Skeletal muscle tissue (tissue), 4 donors: ENCODE data around the gene EXOC3L1. TPM values are rescaled to one million over a fixed set of nuclear protein-coding genes. Genes with fewer than 3 reads are reported as not detected.

ENCODE experiments used
- H3K27ac ChIP-seq: one replicate; pipeline ENCODE4 v1.7.0; 2013; ENCODE audit warnings: mild to moderate bottlenecking, low read depth, low read length, inconsistent platforms
- H3K27me3 ChIP-seq, 3 donors: one replicate each; pipeline ENCODE4 v1.7.0; 2013; ENCODE audit warnings: low read length in 3 of 3; ENCODE audit not compliant: control insufficient read depth in 3 of 3, insufficient read depth in 3 of 3
- H3K36me3 ChIP-seq, 3 donors: one replicate each; pipeline ENCODE4 v1.7.0; 2013; ENCODE audit warnings: low read length in 3 of 3; ENCODE audit not compliant: control insufficient read depth in 3 of 3, insufficient read depth in 3 of 3
- H3K4me1 ChIP-seq, 3 donors: one replicate each; pipeline ENCODE4 v1.7.0; 2013; ENCODE audit warnings: low read length in 3 of 3, mild to moderate bottlenecking in 3 of 3; ENCODE audit not compliant: control insufficient read depth in 3 of 3, insufficient read depth in 3 of 3
- H3K4me3 ChIP-seq, 3 donors: one replicate each; pipeline ENCODE4 v1.7.0; 2013; ENCODE audit warnings: low read length in 3 of 3
- H3K9ac ChIP-seq, 3 donors: one replicate each; pipeline ENCODE4 v1.7.0; 2013; ENCODE audit warnings: low read length in 3 of 3, mild to moderate bottlenecking in 3 of 3, moderate library complexity in 2 of 3, low read depth in 1 of 3
- H3K9me3 ChIP-seq, 3 donors: one replicate each; pipeline ENCODE4 v1.7.0; 2013; ENCODE audit warnings: low read length in 3 of 3; ENCODE audit not compliant: control insufficient read depth in 3 of 3
- total RNA-seq: library from RNA; depleted of rRNA; stranded (reverse); fragments of >200 nt; gene quantifications from one replicate; pipeline ENCODE4 v1.2.3, GENCODE V29; 2014
- donor health status: Osteomylitis.

Gene EXOC3L1, protein sequence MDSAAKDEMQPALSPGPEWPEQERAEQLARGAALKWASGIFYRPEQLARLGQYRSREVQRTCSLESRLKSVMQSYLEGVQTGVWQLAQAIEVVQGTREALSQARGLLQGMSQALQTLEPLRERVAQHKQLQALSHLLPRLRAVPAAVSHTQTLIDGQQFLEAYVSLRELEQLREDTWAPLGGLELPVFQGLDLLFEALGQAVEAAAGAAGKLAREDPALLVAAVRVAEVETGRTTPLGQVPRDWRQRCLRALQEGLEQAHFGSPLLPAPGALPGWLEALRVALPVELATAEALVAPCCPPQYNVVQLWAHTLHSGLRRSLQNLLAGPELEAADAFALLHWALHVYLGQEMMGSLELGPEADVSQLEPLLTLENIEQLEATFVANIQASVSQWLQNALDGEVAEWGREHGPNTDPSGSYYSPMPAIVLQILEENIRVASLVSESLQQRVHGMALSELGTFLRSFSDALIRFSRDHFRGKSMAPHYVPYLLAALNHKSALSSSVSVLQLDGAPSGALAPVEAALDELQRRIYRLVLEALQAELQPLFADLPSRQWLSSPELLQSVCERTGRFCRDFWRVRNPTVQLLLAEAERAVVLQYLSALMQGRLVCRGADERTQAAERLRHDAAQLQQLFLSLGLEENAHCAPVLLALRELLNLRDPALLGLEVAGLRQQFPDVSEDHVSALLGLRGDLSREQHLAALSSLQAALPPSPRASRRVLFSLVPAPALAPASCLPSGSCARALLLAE
- total RNA-seq: 5.2 TPM

- no peak within 1 kb of the TSS for H3K27ac ChIP-seq
- H3K4me1 ChIP-seq: peaks cover 32 to 37% (median 33%) of the 10 kb centered on the region in 3 donors
- H3K4me3 ChIP-seq: peak within 1 kb of the TSS in 1 of 3 donors; percentile 22
- no peaks in the 10 kb centered on the region for H3K9me3 ChIP-seq
- no peak within 1 kb of the TSS for H3K9ac ChIP-seq
- H3K36me3 ChIP-seq: peaks cover 8 to 17% (median 14%) of the 10 kb centered on the region in 3 donors
- H3K27me3 ChIP-seq: no peaks in the 10 kb centered on the region
Measured at GRCh38 chr16:67190041-67190440, at the start of gene EXOC3L1. EXOC3L1 (minus strand) TSS chr16:67190136; CDS start chr16:67189676, 460 bp downstream.

- peak overlapping the region; percentile 34 to 79 (median 38) for H3K9ac ChIP-seq
- peak overlapping the region in 1 of 3 donors; percentile 13 for H3K4me3 ChIP-seq
- H3K36me3 ChIP-seq: peaks cover 50 to 55% (median 50%) of the 10 kb centered on the region in 3 donors
- H3K4me1 ChIP-seq: peaks cover 58 to 66% (median 61%) of the 10 kb centered on the region in 3 donors
- no peaks in the 10 kb centered on the region for H3K27me3 ChIP-seq
- H3K27ac ChIP-seq: peak overlapping the region; percentile 98
- H3K9me3 ChIP-seq: no peaks in the 10 kb centered on the region
Measured at GRCh38 chr16:67238806-67239470, 49.0 kb upstream of the EXOC3L1 start.

- H3K27ac ChIP-seq: peak overlapping the region; percentile 3
- no peak overlapping the region for H3K4me3 ChIP-seq
- no peaks in the 10 kb centered on the region for H3K27me3 ChIP-seq
- peaks cover 54 to 61% (median 56%) of the 10 kb centered on the region in 3 donors for H3K36me3 ChIP-seq
- H3K9ac ChIP-seq: peak overlapping the region in 1 of 3 donors; percentile 79
- peaks cover 51 to 59% (median 54%) of the 10 kb centered on the region in 3 donors for H3K4me1 ChIP-seq
- H3K9me3 ChIP-seq: no peaks in the 10 kb centered on the region
Measured at GRCh38 chr16:67238278-67238575, 48.3 kb upstream of the EXOC3L1 start.

DNA sequence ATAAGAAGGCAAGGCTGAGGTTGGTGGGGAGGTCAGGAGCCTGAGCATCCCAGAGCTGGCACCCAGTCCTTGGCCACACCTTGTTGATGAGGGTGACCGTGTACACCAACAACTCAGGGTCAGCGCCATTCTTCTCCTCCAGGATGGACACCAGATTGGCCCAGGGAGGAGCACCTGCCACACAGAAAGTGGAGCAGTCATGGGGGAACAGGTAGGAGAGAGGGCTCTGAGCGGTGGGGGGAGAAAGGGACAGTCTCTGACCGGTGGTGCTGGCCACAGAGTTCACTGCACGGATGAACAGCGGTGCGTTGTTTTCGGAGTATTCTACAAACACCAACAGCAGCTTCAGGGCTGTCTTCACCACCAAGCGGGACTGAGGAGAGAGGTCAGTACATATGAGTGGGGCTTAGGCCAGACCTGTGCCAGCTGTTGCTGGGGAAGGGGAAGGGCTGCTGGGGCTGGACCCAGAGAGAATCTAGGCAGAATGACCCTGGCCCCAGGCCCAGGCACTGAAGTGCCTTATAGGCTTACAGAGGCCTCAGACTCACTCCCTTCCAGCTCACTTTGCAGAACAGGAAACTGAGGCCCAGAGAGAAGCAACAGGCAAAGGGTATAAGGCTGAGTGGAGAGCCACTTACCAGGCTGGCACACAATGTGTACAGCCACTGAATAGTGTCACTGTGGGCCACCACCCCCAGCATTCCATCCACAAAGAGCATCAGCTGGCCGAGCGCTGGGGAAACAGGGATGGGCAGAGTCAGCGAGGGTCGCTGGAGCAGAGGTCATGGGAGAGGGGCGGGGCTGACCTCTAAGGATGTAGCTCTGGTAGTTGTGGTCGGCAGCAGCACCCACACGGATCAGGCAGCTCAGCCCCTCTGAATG is 47.7 kb upstream of the EXOC3L1 start:
- Histone ChIP-seq H3K4me1 (peaks cover 47 to 55% (median 49%) of the 10 kb centered on the region in 3 donors), H3K27me3 (no peaks in the 10 kb centered on the region), H3K9me3 (no peaks in the 10 kb centered on the region), H3K36me3 (peaks cover 56 to 62% (median 57%) of the 10 kb centered on the region in 3 donors), H3K4me3 (no peak overlapping the region), H3K9ac (peak overlapping the region in 1 of 3 donors; percentile 79), H3K27ac (peak overlapping the region; percentile 3)

GRCh38 chr16:67236563-67237395 is 46.8 kb upstream of the EXOC3L1 start:
- Histone ChIP-seq H3K9me3 (no peaks in the 10 kb centered on the region), H3K36me3 (peaks cover 60 to 69% (median 62%) of the 10 kb centered on the region in 3 donors), H3K27ac (peak overlapping the region; percentile 15)

DNA sequence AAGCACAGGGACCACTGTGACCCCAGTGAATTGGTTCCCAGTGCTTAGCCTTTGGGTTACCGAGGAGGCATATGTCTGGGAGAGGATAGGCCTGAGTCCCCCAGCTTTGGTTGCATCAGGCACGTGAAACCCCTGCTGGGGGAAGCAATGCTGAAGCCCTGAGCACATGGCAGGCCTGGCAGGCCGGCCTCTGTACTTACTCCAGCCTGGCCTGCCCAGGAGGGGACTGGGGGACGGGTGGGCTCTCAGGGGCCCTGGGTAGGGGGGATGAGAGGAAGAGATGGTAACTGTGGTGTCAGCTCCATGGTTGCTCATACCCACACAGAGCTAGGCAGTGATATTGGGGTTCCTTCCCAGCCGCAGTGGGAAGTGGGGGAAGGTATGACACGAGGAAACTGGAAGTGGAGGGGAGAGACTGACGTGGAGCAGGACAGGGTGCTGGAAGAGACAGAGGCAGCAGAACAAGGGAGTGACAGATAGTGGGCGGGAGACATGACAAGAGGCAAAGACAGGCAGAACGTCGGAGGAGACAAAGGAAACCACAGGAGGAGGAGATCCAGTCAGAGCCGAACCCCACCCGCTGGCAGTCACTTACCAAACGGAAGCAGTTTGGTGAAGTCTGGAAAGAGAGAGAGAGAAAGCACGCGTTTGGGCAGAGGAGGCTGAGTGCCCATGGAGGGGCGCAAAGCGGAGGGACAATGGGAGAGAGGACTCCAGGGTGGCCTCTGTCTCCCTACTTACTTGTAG is 46.1 kb upstream of the EXOC3L1 start:
- Histone ChIP-seq H3K9ac (peak overlapping the region in 1 of 3 donors; percentile 33), H3K27me3 (no peaks in the 10 kb centered on the region), H3K4me3 (no peak overlapping the region), H3K4me1 (peaks cover 33 to 45% (median 42%) of the 10 kb centered on the region in 3 donors), H3K9me3 (no peaks in the 10 kb centered on the region), H3K27ac (peak overlapping the region; percentile 15), H3K36me3 (peaks cover 68 to 76% (median 69%) of the 10 kb centered on the region in 3 donors)

More at GRCh38 chr16:67236563-67237395, 46.8 kb upstream of the EXOC3L1 start:
- Histone ChIP-seq H3K4me1 (peaks cover 39 to 47% (median 42%) of the 10 kb centered on the region in 3 donors), H3K9ac (peak overlapping the region in 1 of 3 donors; percentile 33), H3K27me3 (no peaks in the 10 kb centered on the region), H3K4me3 (no peak overlapping the region)

GRCh38 chr16:67234180-67234597 is 44.3 kb upstream of the EXOC3L1 start:
- H3K4me1 ChIP-seq: peaks cover 16 to 36% (median 28%) of the 10 kb centered on the region in 3 donors
- H3K4me3 ChIP-seq: no peak overlapping the region
- H3K9ac ChIP-seq: no peak overlapping the region
- H3K9me3 ChIP-seq: no peaks in the 10 kb centered on the region
- peaks cover 81 to 89% (median 85%) of the 10 kb centered on the region in 3 donors for H3K36me3 ChIP-seq
- no peak overlapping the region for H3K27ac ChIP-seq
- no peaks in the 10 kb centered on the region for H3K27me3 ChIP-seq

DNA sequence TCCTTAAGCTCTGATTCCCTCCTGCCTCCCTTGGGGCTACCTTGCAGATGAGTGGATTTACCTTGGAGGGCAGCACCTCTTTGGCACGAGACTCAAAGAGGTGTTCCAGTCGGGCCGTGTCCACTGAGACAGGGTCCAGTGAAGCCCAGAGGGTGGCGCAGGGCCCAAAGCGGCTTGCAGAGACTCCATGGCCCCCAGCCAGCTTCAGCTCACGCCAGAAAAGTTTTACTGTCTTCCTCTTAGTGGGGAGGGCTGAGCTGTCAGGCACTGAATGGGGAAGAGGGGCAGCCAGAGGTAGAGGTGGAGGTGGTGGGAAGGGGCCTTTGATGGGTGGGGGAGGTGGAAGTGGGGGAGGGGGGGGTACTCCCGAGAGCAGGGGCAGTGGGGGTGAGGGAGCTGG is 43.7 kb upstream of the EXOC3L1 start:
- Histone ChIP-seq H3K27ac (no peak overlapping the region), H3K36me3 (peaks cover 81 to 89% (median 85%) of the 10 kb centered on the region in 3 donors)

More for the DNA sequence above, 43.7 kb upstream of the EXOC3L1 start:
- Histone ChIP-seq H3K27me3 (no peaks in the 10 kb centered on the region), H3K9ac (no peak overlapping the region), H3K4me3 (no peak overlapping the region), H3K4me1 (peaks cover 10 to 31% (median 22%) of the 10 kb centered on the region in 3 donors), H3K9me3 (no peaks in the 10 kb centered on the region)
